Ishikawa (cell line): Measurements from ENCODE around the gene CHD9.

Source experiments
- CREB1 ChIP-seq: IDR thresholded peaks from 2 replicates; pipeline ENCODE4 v1.6.1; 2012; ENCODE audit warnings: low read depth
- FOXM1 ChIP-seq: IDR thresholded peaks from 2 replicates; pipeline ENCODE4 v1.6.1; 2012; ENCODE audit warnings: low read depth, borderline replicate concordance
- NFIC ChIP-seq: IDR thresholded peaks from 2 replicates; pipeline ENCODE4 v1.6.1; 2012
- TAF1 ChIP-seq: IDR thresholded peaks from 2 replicates; pipeline ENCODE4 v1.6.1; 2012; ENCODE audit warnings: low read depth, mild to moderate bottlenecking
- ZBTB7A ChIP-seq: IDR thresholded peaks from 2 replicates; pipeline ENCODE4 v1.6.1; 2012; ENCODE audit warnings: low read depth

DNA sequence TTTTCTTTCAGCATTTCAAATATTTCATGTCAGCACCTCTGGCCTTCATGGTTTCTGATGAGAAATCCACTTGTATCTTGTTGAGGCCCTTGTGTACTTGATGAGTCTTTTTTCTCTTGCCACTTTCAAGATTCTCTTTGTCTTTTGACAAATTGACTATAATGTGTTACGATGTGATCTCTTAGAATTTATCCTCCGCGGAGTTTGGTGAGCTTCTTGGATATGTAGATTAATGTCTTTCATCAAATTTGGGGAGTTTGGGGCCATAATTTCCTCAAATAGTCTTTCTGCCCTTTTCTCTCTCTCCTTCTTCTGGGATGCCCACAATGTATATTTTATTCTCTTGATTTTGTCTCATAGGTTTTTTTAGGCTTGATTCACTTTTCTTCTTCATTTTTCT, 96.0 kb downstream of the CHD9 start:
- no peak for TF ChIP-seq FOXM1
- no peak for TF ChIP-seq TAF1
- no peak for TF ChIP-seq ZBTB7A
- TF ChIP-seq NFIC: no peak
- no peak for TF ChIP-seq CREB1
